GM12878 (cell line): ENCODE results near the gene AKR1A1. TPM values are rescaled to one million over a fixed set of nuclear protein-coding genes. Genes with fewer than 3 reads are reported as not detected.

ENCODE experiments used
- CEBPB ChIP-seq, 2 experiments: fragments of 150-350 bp in 1 of 2; IDR thresholded peaks; 2 replicates each; pipeline ENCODE4 v1.6.1; 2012 to 2014; ENCODE audit warnings: low read depth in 2 of 2, low read length in 2 of 2, borderline replicate concordance in 1 of 2, inconsistent platforms in 1 of 2
- CHD1 ChIP-seq: IDR thresholded peaks from 2 replicates; pipeline ENCODE4 v1.6.1; 2012; ENCODE audit warnings: low read depth, low read length, improper control_type of control experiment
- CHD2 ChIP-seq: IDR thresholded peaks from 2 replicates; pipeline ENCODE4 v1.6.1; 2011; ENCODE audit warnings: low read depth, low read length, improper control_type of control experiment, borderline replicate concordance
- DPF2 ChIP-seq: fragments of 450-650 bp; IDR thresholded peaks from 2 replicates; pipeline ENCODE4 v1.6.1; 2017; ENCODE audit warnings: mild to moderate bottlenecking
- ESRRA ChIP-seq: IDR thresholded peaks from 2 replicates; pipeline ENCODE4 v1.6.1; 2012; ENCODE audit warnings: mild to moderate bottlenecking, low read length, improper control_type of control experiment
- HDAC2 ChIP-seq: fragments of 200-600 bp; sonication (generic); IDR thresholded peaks from 2 replicates; pipeline ENCODE4 v1.6.1; 2017
- HDAC6 ChIP-seq: fragments of 200-600 bp; sonication (generic); IDR thresholded peaks from one replicate; pipeline ENCODE4 v1.8.0; 2017; ENCODE audit warnings: antibody characterized with exemption; ENCODE audit not compliant: unreplicated experiment
- MEF2A ChIP-seq: IDR thresholded peaks from 2 replicates; pipeline ENCODE4 v1.6.1; 2011; ENCODE audit warnings: low read depth, mild to moderate bottlenecking, low read length, moderate library complexity; ENCODE audit not compliant: insufficient read depth
- NR2C2 ChIP-seq: IDR thresholded peaks from 2 replicates; pipeline ENCODE4 v1.6.1; 2011; ENCODE audit warnings: borderline replicate concordance, low read depth; ENCODE audit not compliant: control insufficient read depth, insufficient read length
- SMARCA5 ChIP-seq: fragments of 450-650 bp; IDR thresholded peaks from 2 replicates; pipeline ENCODE4 v1.6.1; 2017; ENCODE audit warnings: mild to moderate bottlenecking
- SUZ12 ChIP-seq: fragments of 200-600 bp; sonication (generic); IDR thresholded peaks from one replicate; pipeline ENCODE4 v1.6.1; 2018; ENCODE audit warnings: antibody characterized with exemption, mild to moderate bottlenecking; ENCODE audit not compliant: unreplicated experiment
- TAF1 ChIP-seq: IDR thresholded peaks from 2 replicates; pipeline ENCODE4 v1.6.1; 2011; ENCODE audit warnings: mild to moderate bottlenecking, low read depth, low read length, borderline replicate concordance
- polyA plus RNA-seq, 11 experiments: library from polyadenylated mRNA; depleted of rRNA in 4 of 11; unstranded in 6 of 11; stranded (reverse) in 5 of 11; fragments of >200 nt; fragmentation: Nextera tagmentation in 4 of 11; fragmentation: Illumina TruSeq in 1 of 11; extraction: Ambion mirVana in 4 of 11; extraction: Trizol in 1 of 11; gene quantifications; 1 replicate in 1 of 11; 2 replicates in 10 of 11; pipeline versions ENCODE4 v1.2.1 to v1.2.3, GENCODE V29; 2011 to 2016; ENCODE audit warnings: inconsistent platforms in 2 of 11, missing spikeins in 2 of 11, low read depth in 1 of 11
- total RNA-seq, 4 experiments: library from RNA; depleted of rRNA in 3 of 4; stranded (reverse); fragments of >200 nt in 3 of 4; fragmentation: Illumina TruSeq in 1 of 4; extraction: Trizol in 1 of 4; gene quantifications; 2 replicates each; pipeline versions ENCODE4 v1.2.1 to v1.2.3, GENCODE V29; 2013 to 2021
- TF ChIP-seq, protein P1 (sequence below): fragments of 450-650 bp; formaldehyde crosslinking; IDR thresholded peaks from 2 replicates; pipeline ENCODE4 v1.4.0; 2022; ENCODE audit warnings: mild to moderate bottlenecking, moderate library complexity
- TF ChIP-seq, protein P2 (sequence below): fragments of 450-650 bp; IDR thresholded peaks from 2 replicates; pipeline ENCODE4 v1.6.1; 2017; ENCODE audit warnings: low read depth, mild to moderate bottlenecking, moderate library complexity
- TF ChIP-seq, protein P3 (sequence below): fragments of 450-650 bp; IDR thresholded peaks from 2 replicates; pipeline ENCODE4 v1.6.1; 2017; ENCODE audit warnings: borderline replicate concordance
- TF ChIP-seq, protein P4 (sequence below): fragments of 450-650 bp; formaldehyde crosslinking; IDR thresholded peaks from 2 replicates; pipeline ENCODE4 v1.4.0; 2020; ENCODE audit warnings: mild to moderate bottlenecking, moderate library complexity

AKR1A1 gene
- total and polyA plus RNA-seq, 10 of the 15 experiments (the other 5 are each of a cell fraction or from before 2014, with no cell fraction given): 187 to 335 (median 241) TPM

DNA sequence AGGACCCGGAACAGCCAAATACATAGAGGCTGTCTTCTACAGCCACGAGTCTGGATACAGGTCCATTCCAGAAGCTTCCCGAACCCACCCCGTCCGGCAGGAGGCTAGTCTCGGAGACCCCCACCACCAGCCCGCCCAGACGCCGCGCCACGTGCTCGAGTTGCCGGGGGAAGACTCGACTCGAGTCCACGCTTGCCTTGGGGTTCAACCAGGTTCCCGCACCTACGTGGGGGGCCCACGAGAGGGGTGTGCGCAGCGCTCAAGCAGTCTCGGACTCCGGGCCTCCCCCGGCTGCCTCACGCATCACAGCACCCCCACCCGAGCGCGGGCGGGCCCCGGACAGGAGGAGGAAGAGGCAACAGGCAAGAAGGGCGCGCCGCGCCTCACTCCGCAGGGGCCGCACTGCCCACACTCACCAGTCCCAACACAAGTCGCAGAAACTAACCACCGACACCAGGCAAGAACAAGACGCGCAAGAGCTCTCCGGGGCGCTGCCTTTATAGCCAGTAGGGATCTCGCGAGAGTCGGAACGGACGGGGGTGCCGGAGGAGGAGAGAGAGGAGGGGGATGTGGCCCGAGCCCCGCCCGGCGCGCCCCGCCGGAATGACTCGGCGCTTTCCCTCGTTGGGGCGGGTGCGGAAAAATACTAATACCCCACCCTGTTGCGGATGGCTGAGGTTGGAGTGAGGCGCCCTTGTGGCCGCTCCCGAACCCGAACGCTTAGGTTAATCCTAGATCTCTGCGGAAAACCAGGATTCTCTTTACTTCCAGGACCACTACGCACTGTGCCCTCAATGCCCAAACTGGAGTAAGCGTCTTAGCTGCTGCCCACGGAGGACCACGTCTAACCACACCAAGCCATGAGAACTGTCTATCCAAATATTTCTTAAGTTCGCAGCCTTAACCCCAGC, 29.0 kb upstream of the AKR1A1 start, which contains the start of gene PRDX1 (continued):
- TF ChIP-seq MEF2A (0 out of 2 replicates have a peak, but pooled peaks have one; percentile 59), TAF1 (peak; percentile 99), HDAC2 (no peak), DPF2 (peak; percentile 49), SMARCA5 (0 out of 2 replicates have a peak, but pooled peaks have one; percentile 47), NR2C2 (no peak), CHD2 (peak; percentile 100), ESRRA (no peak), SUZ12 (no peak), HDAC6 (peak; percentile 93), CHD1 (no peak; the same call in 1 of the 2 replicates), CEBPB (IDR thresholded peaks at IDR 0.05; ENCODE audit: borderline replicate concordance in 1 of 2, low read depth in 2 of 2, low read length in 2 of 2) (no peak)
- TF ChIP-seq, protein P1, sequence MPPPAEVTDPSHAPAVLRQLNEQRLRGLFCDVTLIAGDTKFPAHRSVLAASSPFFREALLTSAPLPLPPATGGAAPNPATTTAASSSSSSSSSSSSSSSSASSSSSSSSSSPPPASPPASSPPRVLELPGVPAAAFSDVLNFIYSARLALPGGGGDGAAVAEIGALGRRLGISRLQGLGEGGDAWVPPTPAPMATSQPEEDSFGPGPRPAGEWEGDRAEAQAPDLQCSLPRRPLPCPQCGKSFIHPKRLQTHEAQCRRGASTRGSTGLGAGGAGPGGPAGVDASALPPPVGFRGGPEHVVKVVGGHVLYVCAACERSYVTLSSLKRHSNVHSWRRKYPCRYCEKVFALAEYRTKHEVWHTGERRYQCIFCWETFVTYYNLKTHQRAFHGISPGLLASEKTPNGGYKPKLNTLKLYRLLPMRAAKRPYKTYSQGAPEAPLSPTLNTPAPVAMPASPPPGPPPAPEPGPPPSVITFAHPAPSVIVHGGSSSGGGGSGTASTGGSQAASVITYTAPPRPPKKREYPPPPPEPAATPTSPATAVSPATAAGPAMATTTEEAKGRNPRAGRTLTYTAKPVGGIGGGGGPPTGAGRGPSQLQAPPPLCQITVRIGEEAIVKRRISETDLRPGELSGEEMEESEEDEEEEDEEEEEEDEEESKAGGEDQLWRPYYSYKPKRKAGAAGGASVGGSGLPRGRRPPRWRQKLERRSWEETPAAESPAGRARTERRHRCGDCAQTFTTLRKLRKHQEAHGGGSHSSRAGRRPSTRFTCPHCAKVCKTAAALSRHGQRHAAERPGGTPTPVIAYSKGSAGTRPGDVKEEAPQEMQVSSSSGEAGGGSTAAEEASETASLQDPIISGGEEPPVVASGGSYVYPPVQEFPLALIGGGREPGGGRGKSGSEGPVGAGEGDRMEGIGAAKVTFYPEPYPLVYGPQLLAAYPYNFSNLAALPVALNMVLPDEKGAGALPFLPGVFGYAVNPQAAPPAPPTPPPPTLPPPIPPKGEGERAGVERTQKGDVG (CRISPR knock-in tag): no peak
- TF ChIP-seq, protein P2, sequence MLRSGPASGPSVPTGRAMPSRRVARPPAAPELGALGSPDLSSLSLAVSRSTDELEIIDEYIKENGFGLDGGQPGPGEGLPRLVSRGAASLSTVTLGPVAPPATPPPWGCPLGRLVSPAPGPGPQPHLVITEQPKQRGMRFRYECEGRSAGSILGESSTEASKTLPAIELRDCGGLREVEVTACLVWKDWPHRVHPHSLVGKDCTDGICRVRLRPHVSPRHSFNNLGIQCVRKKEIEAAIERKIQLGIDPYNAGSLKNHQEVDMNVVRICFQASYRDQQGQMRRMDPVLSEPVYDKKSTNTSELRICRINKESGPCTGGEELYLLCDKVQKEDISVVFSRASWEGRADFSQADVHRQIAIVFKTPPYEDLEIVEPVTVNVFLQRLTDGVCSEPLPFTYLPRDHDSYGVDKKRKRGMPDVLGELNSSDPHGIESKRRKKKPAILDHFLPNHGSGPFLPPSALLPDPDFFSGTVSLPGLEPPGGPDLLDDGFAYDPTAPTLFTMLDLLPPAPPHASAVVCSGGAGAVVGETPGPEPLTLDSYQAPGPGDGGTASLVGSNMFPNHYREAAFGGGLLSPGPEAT: peak; percentile 62
- TF ChIP-seq, protein P3, sequence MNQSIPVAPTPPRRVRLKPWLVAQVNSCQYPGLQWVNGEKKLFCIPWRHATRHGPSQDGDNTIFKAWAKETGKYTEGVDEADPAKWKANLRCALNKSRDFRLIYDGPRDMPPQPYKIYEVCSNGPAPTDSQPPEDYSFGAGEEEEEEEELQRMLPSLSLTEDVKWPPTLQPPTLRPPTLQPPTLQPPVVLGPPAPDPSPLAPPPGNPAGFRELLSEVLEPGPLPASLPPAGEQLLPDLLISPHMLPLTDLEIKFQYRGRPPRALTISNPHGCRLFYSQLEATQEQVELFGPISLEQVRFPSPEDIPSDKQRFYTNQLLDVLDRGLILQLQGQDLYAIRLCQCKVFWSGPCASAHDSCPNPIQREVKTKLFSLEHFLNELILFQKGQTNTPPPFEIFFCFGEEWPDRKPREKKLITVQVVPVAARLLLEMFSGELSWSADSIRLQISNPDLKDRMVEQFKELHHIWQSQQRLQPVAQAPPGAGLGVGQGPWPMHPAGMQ: peak; percentile 94
- TF ChIP-seq, protein P4, sequence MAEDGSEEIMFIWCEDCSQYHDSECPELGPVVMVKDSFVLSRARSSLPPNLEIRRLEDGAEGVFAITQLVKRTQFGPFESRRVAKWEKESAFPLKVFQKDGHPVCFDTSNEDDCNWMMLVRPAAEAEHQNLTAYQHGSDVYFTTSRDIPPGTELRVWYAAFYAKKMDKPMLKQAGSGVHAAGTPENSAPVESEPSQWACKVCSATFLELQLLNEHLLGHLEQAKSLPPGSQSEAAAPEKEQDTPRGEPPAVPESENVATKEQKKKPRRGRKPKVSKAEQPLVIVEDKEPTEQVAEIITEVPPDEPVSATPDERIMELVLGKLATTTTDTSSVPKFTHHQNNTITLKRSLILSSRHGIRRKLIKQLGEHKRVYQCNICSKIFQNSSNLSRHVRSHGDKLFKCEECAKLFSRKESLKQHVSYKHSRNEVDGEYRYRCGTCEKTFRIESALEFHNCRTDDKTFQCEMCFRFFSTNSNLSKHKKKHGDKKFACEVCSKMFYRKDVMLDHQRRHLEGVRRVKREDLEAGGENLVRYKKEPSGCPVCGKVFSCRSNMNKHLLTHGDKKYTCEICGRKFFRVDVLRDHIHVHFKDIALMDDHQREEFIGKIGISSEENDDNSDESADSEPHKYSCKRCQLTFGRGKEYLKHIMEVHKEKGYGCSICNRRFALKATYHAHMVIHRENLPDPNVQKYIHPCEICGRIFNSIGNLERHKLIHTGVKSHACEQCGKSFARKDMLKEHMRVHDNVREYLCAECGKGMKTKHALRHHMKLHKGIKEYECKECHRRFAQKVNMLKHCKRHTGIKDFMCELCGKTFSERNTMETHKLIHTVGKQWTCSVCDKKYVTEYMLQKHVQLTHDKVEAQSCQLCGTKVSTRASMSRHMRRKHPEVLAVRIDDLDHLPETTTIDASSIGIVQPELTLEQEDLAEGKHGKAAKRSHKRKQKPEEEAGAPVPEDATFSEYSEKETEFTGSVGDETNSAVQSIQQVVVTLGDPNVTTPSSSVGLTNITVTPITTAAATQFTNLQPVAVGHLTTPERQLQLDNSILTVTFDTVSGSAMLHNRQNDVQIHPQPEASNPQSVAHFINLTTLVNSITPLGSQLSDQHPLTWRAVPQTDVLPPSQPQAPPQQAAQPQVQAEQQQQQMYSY (CRISPR knock-in tag): no peak
